HEK293 (cell line): ENCODE measurements around the gene GLYATL3.

Experiments
- CTCF ChIP-seq: fragments of 450-650 bp; formaldehyde crosslinking; IDR thresholded peaks from 2 replicates; pipeline ENCODE4 v1.5.1; 2016; ENCODE audit warnings: missing biosample characterization, missing genetic modification characterization
- YY1 ChIP-seq: fragments of 450-650 bp; formaldehyde crosslinking; IDR thresholded peaks from 2 replicates; pipeline ENCODE4 v1.5.1; 2018; ENCODE audit warnings: missing biosample characterization, missing genetic modification characterization
- YY2 ChIP-seq: fragments of 450-650 bp; formaldehyde crosslinking; IDR thresholded peaks from 2 replicates; pipeline ENCODE4 v1.5.1; 2016; ENCODE audit warnings: missing biosample characterization, missing genetic modification characterization
- ZBTB11 ChIP-seq: fragments of 450-650 bp; formaldehyde crosslinking; conservative IDR thresholded peaks from 2 replicates; pipeline ENCODE4 v1.5.1; 2016; ENCODE audit warnings: low read depth, missing biosample characterization, missing genetic modification characterization
- ZBTB17 ChIP-seq: fragments of 450-650 bp; formaldehyde crosslinking; IDR thresholded peaks from 2 replicates; pipeline ENCODE4 v1.5.1; 2016; ENCODE audit warnings: missing biosample characterization, missing genetic modification characterization
- ZNF148 ChIP-seq: fragments of 450-650 bp; formaldehyde crosslinking; IDR thresholded peaks from 2 replicates; pipeline ENCODE4 v1.5.0; 2017; ENCODE audit warnings: missing biosample characterization, missing genetic modification characterization, borderline replicate concordance
- ZNF24 ChIP-seq: fragments of 450-650 bp; formaldehyde crosslinking; IDR thresholded peaks from 2 replicates; pipeline ENCODE4 v1.5.1; 2016; ENCODE audit warnings: missing biosample characterization, missing genetic modification characterization
- ZNF266 ChIP-seq: fragments of 450-650 bp; formaldehyde crosslinking; IDR thresholded peaks from 2 replicates; pipeline ENCODE4 v1.5.1; 2016; ENCODE audit warnings: missing biosample characterization, missing genetic modification characterization, low read depth
- ZNF354C ChIP-seq: fragments of 450-650 bp; formaldehyde crosslinking; IDR thresholded peaks from 2 replicates; pipeline ENCODE4 v1.5.1; 2016; ENCODE audit warnings: missing biosample characterization, missing genetic modification characterization, low read depth, borderline replicate concordance
- ZNF449 ChIP-seq: fragments of 450-650 bp; formaldehyde crosslinking; IDR thresholded peaks from 2 replicates; pipeline ENCODE4 v1.5.1; 2017; ENCODE audit warnings: missing biosample characterization, mild to moderate bottlenecking, missing genetic modification characterization, moderate library complexity
- ZNF518A ChIP-seq: fragments of 450-650 bp; formaldehyde crosslinking; conservative IDR thresholded peaks from 2 replicates; pipeline ENCODE4 v1.5.1; 2016; ENCODE audit warnings: low read depth, missing biosample characterization, missing genetic modification characterization
- ZNF747 ChIP-seq: fragments of 450-650 bp; formaldehyde crosslinking; IDR thresholded peaks from 2 replicates; pipeline ENCODE4 v1.5.1; 2016; ENCODE audit warnings: missing biosample characterization, missing genetic modification characterization

GRCh38 chr6:49546331-49546730 lies 46.6 kb downstream of the GLYATL3 start:
- TF ChIP-seq CTCF (tag by site-specific recombination), result no peak
- no peak for TF ChIP-seq YY2 (tag by site-specific recombination)
- TF ChIP-seq ZBTB17, result no peak
- no peak for TF ChIP-seq ZNF747 (tag by site-specific recombination)
- TF ChIP-seq ZNF354C (tag by site-specific recombination), result no peak
- TF ChIP-seq ZNF518A, result no peak
- no peak for TF ChIP-seq ZNF24 (tag by site-specific recombination)
- no peak for TF ChIP-seq ZNF148 (tag by site-specific recombination)
- no peak for TF ChIP-seq ZBTB11 (tag by site-specific recombination)
- TF ChIP-seq YY1 (tag by site-specific recombination), result no peak
- no peak for TF ChIP-seq ZNF266
- no peak for TF ChIP-seq ZNF449 (tag by site-specific recombination)
